Measurements from ENCODE around the gene DFFA. TPM values are rescaled to one million over a fixed set of nuclear protein-coding genes. Genes with fewer than 3 reads are reported as not detected.

DFFA gene
- total RNA-seq, 1 experiment from 2014 or later: 31.9 TPM

DNA sequence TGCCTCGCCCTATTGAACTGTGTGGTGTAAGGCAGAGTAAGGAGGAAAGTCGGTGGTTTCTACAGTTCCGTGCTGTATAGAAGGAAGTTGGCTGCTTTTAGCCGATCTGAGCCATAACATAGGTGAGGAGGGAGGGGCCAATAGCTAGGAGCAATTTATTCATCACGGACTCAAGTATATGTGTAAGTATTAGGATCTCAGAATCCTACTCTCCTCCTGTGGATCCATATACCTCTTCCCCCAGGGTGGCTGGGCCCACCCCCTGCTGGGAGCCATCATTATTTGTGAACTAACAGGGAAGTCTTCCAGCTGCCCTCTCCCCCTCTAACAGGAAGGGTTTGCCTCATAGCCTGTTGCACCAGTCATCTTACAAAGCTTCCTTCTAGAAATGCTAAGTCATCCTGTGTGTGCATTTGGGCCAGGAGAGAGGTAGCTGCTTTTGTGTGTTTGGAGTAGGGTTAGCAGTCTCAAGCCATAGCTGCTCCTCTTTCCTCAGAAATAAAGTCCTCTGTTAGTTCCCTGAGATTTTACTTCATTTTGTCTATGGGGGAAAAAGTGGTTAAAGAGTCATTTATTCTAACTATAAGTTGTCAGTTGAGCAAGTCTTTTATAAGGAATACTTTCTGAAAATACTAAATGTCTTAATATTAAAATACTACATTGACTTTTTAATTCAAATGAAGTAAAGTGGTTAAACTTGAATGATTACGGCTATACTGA is 57.0 kb downstream of the DFFA start:
- in situ Hi-C loops (cut with HindIII; ENCODE audit: low pct_unique_long_range_greater_than_20kb, low sequenced_read_pairs): no loop called here
- DNase-seq (ENCODE audit: low read depth): peak; percentile 91

DNA sequence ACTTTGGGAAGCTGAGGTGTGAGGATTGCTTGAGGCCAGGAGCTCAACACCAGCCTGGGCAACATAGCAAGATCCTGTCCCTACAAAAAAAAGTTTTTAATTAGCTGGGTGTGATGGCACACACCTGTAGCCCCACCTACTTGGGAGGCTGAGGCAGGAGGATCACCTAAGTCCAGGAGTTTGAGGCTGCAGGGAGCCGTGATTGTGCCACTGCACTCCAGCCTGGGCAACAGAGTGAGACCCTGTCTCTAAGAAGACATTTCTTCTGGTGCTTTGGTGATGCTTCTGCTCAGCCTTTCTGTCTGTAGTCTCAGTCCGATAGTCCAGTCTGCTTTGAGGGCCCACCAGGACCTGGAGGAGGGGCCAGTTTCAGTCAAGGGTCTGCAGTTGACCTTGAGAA is 65.1 kb downstream of the DFFA start:
- in situ Hi-C loops (cut with HindIII; ENCODE audit: low pct_unique_long_range_greater_than_20kb, low sequenced_read_pairs): no loop called here
- no peak for DNase-seq (ENCODE audit: low read depth)

Other genes with a start within 250 kb of the DFFA start
- 608 and 700 TPM in 2 replicates for gene PGD, start 73.5 kb downstream of the DFFA start, total RNA-seq (2014; rRNA removed; shearing (Covaris generic); ENCODE audit: low replicate concordance)
- gene CENPS, start 42.1 kb downstream of the DFFA start, total RNA-seq (2014; rRNA removed; shearing (Covaris generic); ENCODE audit: low replicate concordance): 39.8 and 45.0 TPM in 2 replicates
- gene CORT, start 22.5 kb downstream of the DFFA start, total RNA-seq (2014; rRNA removed; shearing (Covaris generic); ENCODE audit: low replicate concordance): 0.61 TPM in 1 of 2 replicates, not detected in the other
- gene PEX14, start 2.4 kb upstream of the DFFA start, total RNA-seq (2014; rRNA removed; shearing (Covaris generic); ENCODE audit: low replicate concordance): 13.8 and 24.9 TPM in 2 replicates

Data from Caki2 (cell line).